Cardiac muscle cell (in vitro differentiated cells and primary cell): ENCODE data around the gene PLEKHD1. TPM values are rescaled to one million over a fixed set of nuclear protein-coding genes. Genes with fewer than 3 reads are reported as not detected.

Experiments used
- DNase-seq, 2 donors: peaks; one replicate each; pipeline versions ENCODE4 v3.0.0 to v3.0.0-alpha.2; 2010 to 2017; ENCODE audit warnings: low read depth in 1 of 2, low spot score in 1 of 2
- H3K27ac ChIP-seq: fragments of 200-600 bp; sonication (generic); 2 replicates; pipeline ENCODE4 v1.5.1; 2016
- H3K27me3 ChIP-seq: fragments of 200-600 bp; sonication (generic); 2 replicates; pipeline ENCODE4 v1.6.0; 2016; ENCODE audit warnings: control low read depth
- H3K36me3 ChIP-seq: fragments of 200-600 bp; sonication (generic); 2 replicates; pipeline ENCODE4 v1.5.1; 2016; ENCODE audit warnings: control low read depth
- H3K4me1 ChIP-seq: fragments of 200-600 bp; sonication (generic); 2 replicates; pipeline ENCODE4 v1.8.1; 2017; ENCODE audit warnings: low read depth, mild to moderate bottlenecking, mixed run types
- H3K4me3 ChIP-seq: fragments of 200-600 bp; sonication (generic); 2 replicates; pipeline ENCODE4 v1.5.1; 2016; ENCODE audit warnings: mild to moderate bottlenecking
- H3K9me3 ChIP-seq: fragments of 200-600 bp; sonication (generic); 2 replicates; pipeline ENCODE4 v1.5.1; 2017; ENCODE audit warnings: low read depth, mild to moderate bottlenecking, control low read depth
- polyA plus RNA-seq: library from polyadenylated mRNA; unstranded; fragments of >200 nt; fragmentation: Nextera tagmentation; extraction: Ambion mirVana; gene quantifications from 2 replicates; pipeline ENCODE4 v1.2.1, GENCODE V29; 2016
- total RNA-seq: library from RNA; depleted of rRNA; stranded (reverse); fragments of >200 nt; gene quantifications from 2 replicates; pipeline ENCODE4 v1.2.3, GENCODE V29; 2016
- TF ChIP-seq, protein P1 (sequence below): IDR thresholded peaks from 2 replicates; pipeline ENCODE4 v1.5.1; 2012; ENCODE audit warnings: low read depth, mild to moderate bottlenecking, low read length

PLEKHD1 gene
- total and polyA plus RNA-seq, 2 experiments from 2014 or later = 0.12 to 0.37 TPM

DNA sequence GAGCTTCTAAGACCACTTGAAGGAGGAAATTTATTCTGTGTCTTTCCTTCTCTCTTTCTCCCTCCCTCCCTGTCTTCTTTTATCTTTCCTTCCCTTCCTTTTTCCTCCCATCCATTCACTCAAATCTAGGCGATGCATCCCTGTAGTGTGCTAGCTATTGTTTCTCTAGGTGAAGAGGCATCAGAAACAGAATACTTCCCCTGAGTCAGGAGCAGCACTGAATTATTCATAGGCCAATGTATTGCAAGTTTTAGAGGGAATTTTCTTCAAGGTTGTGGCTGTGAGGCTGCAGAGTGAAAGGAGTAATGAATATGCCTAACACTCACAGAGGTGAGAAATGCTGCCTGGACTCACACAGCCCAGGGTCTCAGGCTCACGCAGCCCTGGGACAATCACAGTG, 67.0 kb downstream of the PLEKHD1 start:
- no peak for DNase-seq
- Histone ChIP-seq H3K27ac (no peak overlapping the region), H3K4me3 (no peak overlapping the region), H3K27me3 (peaks cover 11% of the 10 kb centered on the region), H3K36me3 (no peaks in the 10 kb centered on the region), H3K4me1 (no peaks in the 10 kb centered on the region), H3K9me3 (no peaks in the 10 kb centered on the region)
- TF ChIP-seq, protein P1, sequence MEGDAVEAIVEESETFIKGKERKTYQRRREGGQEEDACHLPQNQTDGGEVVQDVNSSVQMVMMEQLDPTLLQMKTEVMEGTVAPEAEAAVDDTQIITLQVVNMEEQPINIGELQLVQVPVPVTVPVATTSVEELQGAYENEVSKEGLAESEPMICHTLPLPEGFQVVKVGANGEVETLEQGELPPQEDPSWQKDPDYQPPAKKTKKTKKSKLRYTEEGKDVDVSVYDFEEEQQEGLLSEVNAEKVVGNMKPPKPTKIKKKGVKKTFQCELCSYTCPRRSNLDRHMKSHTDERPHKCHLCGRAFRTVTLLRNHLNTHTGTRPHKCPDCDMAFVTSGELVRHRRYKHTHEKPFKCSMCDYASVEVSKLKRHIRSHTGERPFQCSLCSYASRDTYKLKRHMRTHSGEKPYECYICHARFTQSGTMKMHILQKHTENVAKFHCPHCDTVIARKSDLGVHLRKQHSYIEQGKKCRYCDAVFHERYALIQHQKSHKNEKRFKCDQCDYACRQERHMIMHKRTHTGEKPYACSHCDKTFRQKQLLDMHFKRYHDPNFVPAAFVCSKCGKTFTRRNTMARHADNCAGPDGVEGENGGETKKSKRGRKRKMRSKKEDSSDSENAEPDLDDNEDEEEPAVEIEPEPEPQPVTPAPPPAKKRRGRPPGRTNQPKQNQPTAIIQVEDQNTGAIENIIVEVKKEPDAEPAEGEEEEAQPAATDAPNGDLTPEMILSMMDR = no peak

- Histone ChIP-seq H3K36me3 (no peaks in the 10 kb centered on the region), H3K9me3 (no peaks in the 10 kb centered on the region), H3K27ac (no peak overlapping the region), H3K27me3 (peaks cover 11% of the 10 kb centered on the region), H3K4me1 (no peaks in the 10 kb centered on the region), H3K4me3 (no peak overlapping the region)
- DNase-seq = peak in 1 of 2 donors; percentile 95
- TF ChIP-seq, protein P1 = no peak
Measured at GRCh38 chr14:69553252-69553651, 68.7 kb downstream of the PLEKHD1 start.

DNA sequence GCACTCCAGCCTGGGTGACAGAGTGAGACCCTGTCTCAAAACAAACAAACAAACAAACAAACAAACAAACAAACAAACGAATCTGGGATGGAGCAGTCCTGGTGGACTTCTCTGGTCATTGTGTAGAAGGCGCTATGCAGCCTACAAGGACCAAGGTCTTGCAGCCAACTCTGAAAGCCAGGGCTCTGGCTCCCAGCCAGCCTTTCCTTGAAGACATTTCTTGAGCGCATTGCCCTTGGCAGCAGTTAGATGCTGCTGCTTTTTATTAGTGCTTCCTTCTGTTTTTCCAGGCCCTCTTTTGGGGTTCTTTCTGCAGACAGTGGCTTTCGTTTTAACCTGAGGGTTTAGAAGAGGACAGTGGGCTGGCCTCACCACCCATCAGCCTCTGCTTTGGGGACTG, 70.0 kb downstream of the PLEKHD1 start:
- Histone ChIP-seq H3K9me3 (no peaks in the 10 kb centered on the region), H3K36me3 (no peaks in the 10 kb centered on the region), H3K27ac (no peak overlapping the region), H3K4me1 (no peaks in the 10 kb centered on the region), H3K4me3 (no peak overlapping the region), H3K27me3 (peaks cover 4% of the 10 kb centered on the region)
- TF ChIP-seq, protein P1 = no peak
- peak in 1 of 2 donors; percentile 62 for DNase-seq

GRCh38 chr14:69558774-69559173, 74.2 kb downstream of the PLEKHD1 start:
- no peak overlapping the region for H3K27ac ChIP-seq

DNA sequence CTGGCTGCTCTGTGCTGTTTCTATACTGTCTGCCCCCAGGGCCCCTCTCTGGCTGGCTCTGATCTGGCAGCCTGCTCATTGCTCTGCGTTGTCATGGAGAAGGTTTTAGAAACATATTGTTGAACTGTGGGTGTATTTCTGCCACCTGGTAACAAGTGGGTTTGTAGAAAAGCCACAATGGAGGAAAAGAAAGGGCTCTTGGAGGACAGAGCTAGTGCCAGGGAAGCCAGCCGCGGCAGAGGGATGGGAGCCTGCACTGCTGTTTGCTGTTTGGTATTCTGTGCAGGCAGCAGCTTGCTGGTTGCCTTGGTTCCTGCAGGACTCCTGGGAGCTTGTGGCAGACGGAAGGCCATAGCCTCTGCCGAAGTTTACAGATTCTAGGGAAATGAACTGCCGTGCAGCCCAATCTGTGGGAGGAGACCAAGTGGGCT, 75.1 kb downstream of the PLEKHD1 start:
- TF ChIP-seq, protein P1 = no peak
- H3K36me3 ChIP-seq = no peaks in the 10 kb centered on the region
- no peaks in the 10 kb centered on the region for H3K4me1 ChIP-seq
- no peaks in the 10 kb centered on the region for H3K9me3 ChIP-seq
- peaks cover 11% of the 10 kb centered on the region for H3K27me3 ChIP-seq
- no peak overlapping the region for H3K27ac ChIP-seq
- H3K4me3 ChIP-seq = no peak overlapping the region
- no peak for DNase-seq

More at GRCh38 chr14:69558774-69559173, 74.2 kb downstream of the PLEKHD1 start:
- Histone ChIP-seq H3K27me3 (peaks cover 3% of the 10 kb centered on the region), H3K36me3 (no peaks in the 10 kb centered on the region), H3K4me1 (no peaks in the 10 kb centered on the region), H3K4me3 (no peak overlapping the region), H3K9me3 (no peaks in the 10 kb centered on the region)
- DNase-seq = no peak
- TF ChIP-seq, protein P1 = no peak

DNA sequence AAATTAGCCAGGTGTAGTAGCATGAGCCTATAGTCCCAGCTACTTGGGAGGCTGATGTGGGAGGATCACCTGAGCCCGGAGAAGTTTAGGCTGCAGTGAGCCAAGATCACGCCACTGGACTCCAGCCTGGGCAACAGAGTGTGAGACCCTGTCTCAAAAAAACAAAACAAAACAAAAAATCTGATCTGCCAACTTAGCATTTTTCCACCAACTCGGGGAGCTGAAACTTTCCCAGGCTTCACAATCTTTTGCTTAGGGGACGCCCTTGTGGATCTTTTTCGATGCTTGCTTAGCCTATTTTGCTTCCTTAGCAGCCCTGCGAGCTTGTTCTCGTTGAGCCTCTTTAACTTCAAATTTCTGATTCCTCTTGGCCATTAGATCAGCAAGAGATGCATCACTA, 76.3 kb downstream of the PLEKHD1 start:
- no peaks in the 10 kb centered on the region for H3K36me3 ChIP-seq
- no peaks in the 10 kb centered on the region for H3K9me3 ChIP-seq
- H3K27me3 ChIP-seq = peaks cover 24% of the 10 kb centered on the region
- DNase-seq = no peak
- H3K4me1 ChIP-seq = no peaks in the 10 kb centered on the region
- TF ChIP-seq, protein P1 = no peak
- no peak overlapping the region for H3K27ac ChIP-seq
- H3K4me3 ChIP-seq = no peak overlapping the region
